MCF 10A (cell line): ENCODE measurements around the gene PNPLA7. TPM values are rescaled to one million over a fixed set of nuclear protein-coding genes. Genes with fewer than 3 reads are reported as not detected.

Source experiments
- BruUV-seq: library from RNA; stranded (reverse); fragments of 400-500 nt; replicated peaks from 2 replicates; lab custom pipeline; 2021; lab: Mats Ljungman, UMichigan
- CTCF ChIA-PET: fragments of 300-600 bp; sonication (Branson Sonifier 250); formaldehyde crosslinking; extraction: SDS; loops from one replicate; lab custom pipeline; 2021; ENCODE audit warnings: antibody characterized with exemption, inconsistent platforms; lab: Yijun Ruan, JAX
- POLR2A ChIA-PET: fragments of 300-600, 350-650 bp; sonication (Branson Sonifier 250); formaldehyde crosslinking; extraction: SDS; loops from one replicate; lab custom pipeline; 2020; ENCODE audit warnings: antibody characterized with exemption, inconsistent platforms; lab: Yijun Ruan, JAX
- DNase-seq: peaks from one replicate; pipeline ENCODE4 v3.0.0-alpha.2; 2018; ENCODE audit not compliant: unreplicated experiment
- H3K27ac Mint-ChIP-seq: one replicate; pipeline ENCODE4 v1.8.0; 2022; ENCODE audit warnings: mild to moderate bottlenecking, low read depth, mixed read lengths; ENCODE audit not compliant: unreplicated experiment
- H3K27me3 Mint-ChIP-seq: one replicate; pipeline ENCODE4 v1.8.0; 2022; ENCODE audit warnings: mixed read lengths; ENCODE audit not compliant: insufficient read depth, unreplicated experiment
- H3K36me3 Mint-ChIP-seq: one replicate; pipeline ENCODE4 v1.8.0; 2022; ENCODE audit warnings: mild to moderate bottlenecking, moderate library complexity, mixed read lengths; ENCODE audit not compliant: insufficient read depth, unreplicated experiment
- H3K4me1 Mint-ChIP-seq: one replicate; pipeline ENCODE4 v1.8.0; 2022; ENCODE audit warnings: mixed read lengths; ENCODE audit not compliant: insufficient read depth, unreplicated experiment
- H3K4me3 Mint-ChIP-seq: one replicate; pipeline ENCODE4 v1.8.0; 2022; ENCODE audit warnings: mild to moderate bottlenecking, moderate library complexity, mixed read lengths; ENCODE audit not compliant: unreplicated experiment
- H3K9me3 Mint-ChIP-seq: one replicate; pipeline ENCODE4 v1.8.0; 2022; ENCODE audit warnings: mixed read lengths; ENCODE audit not compliant: unreplicated experiment
- intact Hi-C: fragments of 100-400 bp; cut with micrococcal nuclease; formaldehyde crosslinking; loops from 2 replicates; pipeline ENCODE4 v1.14.1; 2022
- total RNA-seq: library from RNA; stranded (reverse); gene quantifications from 2 replicates; pipeline ENCODE4 v1.2.3, GENCODE V29; 2022
- TF ChIP-seq, protein P1 (sequence below): fragments of 200-600 bp; IDR thresholded peaks from one replicate; pipeline ENCODE4 v1.8.0; 2022; ENCODE audit warnings: antibody characterized with exemption, mild to moderate bottlenecking; ENCODE audit not compliant: unreplicated experiment

The PNPLA7 gene
- total RNA-seq, 1 experiment from 2014 or later = 0.86 TPM

DNA sequence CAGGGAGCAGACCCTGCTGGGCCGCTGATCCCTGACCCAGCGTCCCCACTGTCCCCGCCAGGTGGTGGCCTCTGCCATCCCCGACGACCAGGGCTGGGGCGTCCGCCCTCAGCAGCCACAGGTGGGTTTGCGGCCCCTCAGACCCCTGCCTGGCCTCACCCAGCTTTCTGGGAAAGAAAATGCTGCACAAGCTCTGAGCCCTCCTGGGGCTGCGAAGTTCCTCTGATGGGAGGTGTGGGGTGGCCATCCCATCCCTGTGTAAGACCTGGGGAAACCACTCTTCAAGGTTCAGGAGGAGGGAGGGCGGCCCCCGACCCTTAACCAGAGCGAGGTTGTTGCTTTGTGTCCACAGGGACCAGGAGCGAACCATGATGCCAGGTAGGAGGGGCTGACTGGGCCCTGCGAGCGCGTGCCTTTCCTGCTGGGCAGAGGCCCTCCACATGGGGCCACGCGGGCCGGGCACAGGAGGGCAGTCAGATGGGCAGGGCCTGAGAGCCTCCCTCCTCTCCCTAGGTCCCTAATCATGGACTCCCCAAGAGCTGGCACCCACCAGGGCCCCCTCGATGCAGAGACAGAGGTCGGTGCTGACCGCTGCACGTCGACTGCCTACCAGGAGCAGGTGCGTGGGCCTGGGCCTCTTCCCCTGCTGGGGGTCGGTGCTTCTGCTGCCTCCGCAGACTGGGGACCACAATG, 119.3 kb downstream of the PNPLA7 start:
- intact Hi-C loops = no loop called here

DNA sequence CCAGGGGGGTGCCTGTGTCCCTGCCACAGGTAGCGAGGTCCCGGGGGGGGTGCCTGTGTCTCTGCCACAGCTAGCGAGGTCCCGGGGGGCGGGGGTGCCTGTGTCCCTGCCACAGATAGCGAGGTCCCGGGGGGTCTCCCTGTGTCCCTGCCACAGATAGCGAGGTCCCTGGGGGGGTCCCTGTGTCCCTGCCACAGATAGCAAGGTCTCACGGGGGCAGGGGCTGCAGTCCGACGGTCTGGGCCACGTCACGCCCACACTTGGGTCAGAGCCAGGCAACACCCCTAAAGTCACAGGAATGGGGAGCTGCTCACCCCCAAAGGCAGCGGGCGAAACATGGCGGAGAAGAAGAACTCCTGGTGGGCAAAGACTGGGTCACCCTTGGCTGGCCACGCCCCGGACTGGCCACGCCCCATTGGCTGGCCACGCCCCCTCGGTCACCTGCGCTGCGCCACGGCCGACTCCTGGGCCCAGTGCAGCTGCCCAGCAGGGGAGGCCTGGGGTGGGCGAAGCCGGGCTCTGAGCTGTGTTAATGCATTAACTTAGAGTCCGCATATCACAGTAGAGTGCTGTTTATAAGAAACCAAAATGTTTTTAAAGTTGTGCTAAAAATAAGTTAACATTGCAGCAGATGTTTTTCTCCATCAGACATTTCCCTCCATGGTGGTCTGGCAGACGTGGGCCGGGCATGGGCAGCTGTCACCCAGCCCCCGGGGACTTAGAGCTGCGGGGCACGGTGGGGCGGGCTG, 120.1 kb downstream of the PNPLA7 start:
- Mint-ChIP-seq H3K4me1 (peaks cover 2% of the 10 kb centered on the region), H3K4me3 (no peak overlapping the region), H3K9me3 (no peaks in the 10 kb centered on the region), H3K36me3 (no peaks in the 10 kb centered on the region), H3K27me3 (no peaks in the 10 kb centered on the region), H3K27ac (no peak overlapping the region)
- DNase-seq = no peak
- no TSS peak for BruUV-seq
- intact Hi-C loops = no loop called here
- ChIA-PET POLR2A (interaction anchor here (1.0 kb wide), 1 partner anchor 18 kb away, joined by 3 read pairs; no protein-coding TSS in a partner anchor), CTCF (interaction anchor here (0.6 to 0.9 kb wide), 2 partner anchors 14 to 17 kb away, joined by 3 to 4 read pairs; no protein-coding TSS in a partner anchor)
- TF ChIP-seq, protein P1, sequence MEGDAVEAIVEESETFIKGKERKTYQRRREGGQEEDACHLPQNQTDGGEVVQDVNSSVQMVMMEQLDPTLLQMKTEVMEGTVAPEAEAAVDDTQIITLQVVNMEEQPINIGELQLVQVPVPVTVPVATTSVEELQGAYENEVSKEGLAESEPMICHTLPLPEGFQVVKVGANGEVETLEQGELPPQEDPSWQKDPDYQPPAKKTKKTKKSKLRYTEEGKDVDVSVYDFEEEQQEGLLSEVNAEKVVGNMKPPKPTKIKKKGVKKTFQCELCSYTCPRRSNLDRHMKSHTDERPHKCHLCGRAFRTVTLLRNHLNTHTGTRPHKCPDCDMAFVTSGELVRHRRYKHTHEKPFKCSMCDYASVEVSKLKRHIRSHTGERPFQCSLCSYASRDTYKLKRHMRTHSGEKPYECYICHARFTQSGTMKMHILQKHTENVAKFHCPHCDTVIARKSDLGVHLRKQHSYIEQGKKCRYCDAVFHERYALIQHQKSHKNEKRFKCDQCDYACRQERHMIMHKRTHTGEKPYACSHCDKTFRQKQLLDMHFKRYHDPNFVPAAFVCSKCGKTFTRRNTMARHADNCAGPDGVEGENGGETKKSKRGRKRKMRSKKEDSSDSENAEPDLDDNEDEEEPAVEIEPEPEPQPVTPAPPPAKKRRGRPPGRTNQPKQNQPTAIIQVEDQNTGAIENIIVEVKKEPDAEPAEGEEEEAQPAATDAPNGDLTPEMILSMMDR = no peak

More for the DNA sequence above, 119.3 kb downstream of the PNPLA7 start:
- Mint-ChIP-seq H3K27me3 (no peaks in the 10 kb centered on the region), H3K4me3 (no peak overlapping the region), H3K27ac (no peak overlapping the region), H3K9me3 (no peaks in the 10 kb centered on the region), H3K4me1 (no peaks in the 10 kb centered on the region), H3K36me3 (peaks cover 2% of the 10 kb centered on the region)
- ChIA-PET POLR2A (interaction anchor here (3.3 kb wide), 1 partner anchor 12 kb away, joined by 14 read pairs; the partner anchor contains the start of gene ENTPD8), CTCF (interaction anchor here (0.9 kb wide), 1 partner anchor 17 kb away, joined by 3 read pairs; no protein-coding TSS in a partner anchor)
- DNase-seq = no peak
- BruUV-seq = no TSS peak
- TF ChIP-seq, protein P1 = no peak

DNA sequence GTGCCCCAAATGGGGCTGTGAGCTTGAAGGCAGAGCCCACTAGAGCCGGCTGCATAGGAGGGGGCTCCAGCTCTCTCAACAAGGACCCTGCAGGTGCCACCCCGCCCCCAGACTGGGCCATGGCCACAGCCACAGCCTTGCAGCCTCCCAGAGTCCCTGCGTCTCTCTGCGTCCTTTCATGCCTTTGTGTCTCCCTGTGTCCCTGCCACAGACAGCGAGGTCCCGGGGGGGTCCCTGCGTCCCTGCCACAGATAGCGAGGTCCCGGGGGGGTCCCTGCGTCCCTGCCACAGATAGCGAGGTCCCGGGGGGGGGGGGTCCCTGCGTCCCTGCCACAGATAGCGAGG, 120.7 kb downstream of the PNPLA7 start:
- CTCF ChIA-PET = interaction anchor here (0.6 kb wide), 2 partner anchors 15 to 56 kb away, joined by 3 to 4 read pairs; no protein-coding TSS in a partner anchor
- Mint-ChIP-seq H3K27me3 (no peaks in the 10 kb centered on the region), H3K4me3 (no peak overlapping the region), H3K36me3 (no peaks in the 10 kb centered on the region), H3K27ac (no peak overlapping the region), H3K4me1 (peaks cover 8% of the 10 kb centered on the region), H3K9me3 (no peaks in the 10 kb centered on the region)
- DNase-seq = no peak
- intact Hi-C loops = no loop called here
- POLR2A ChIA-PET = interaction anchor here (1.0 kb wide), 1 partner anchor 17 kb away, joined by 3 read pairs; no protein-coding TSS in a partner anchor
- TF ChIP-seq, protein P1 = no peak
- BruUV-seq = no TSS peak
